ENCODE measurements around the gene AMBRA1. TPM values are rescaled to one million over a fixed set of nuclear protein-coding genes. Genes with fewer than 3 reads are reported as not detected.

Gene AMBRA1
- total RNA-seq, 1 donor from 2014 or later = 36.9 TPM

DNA sequence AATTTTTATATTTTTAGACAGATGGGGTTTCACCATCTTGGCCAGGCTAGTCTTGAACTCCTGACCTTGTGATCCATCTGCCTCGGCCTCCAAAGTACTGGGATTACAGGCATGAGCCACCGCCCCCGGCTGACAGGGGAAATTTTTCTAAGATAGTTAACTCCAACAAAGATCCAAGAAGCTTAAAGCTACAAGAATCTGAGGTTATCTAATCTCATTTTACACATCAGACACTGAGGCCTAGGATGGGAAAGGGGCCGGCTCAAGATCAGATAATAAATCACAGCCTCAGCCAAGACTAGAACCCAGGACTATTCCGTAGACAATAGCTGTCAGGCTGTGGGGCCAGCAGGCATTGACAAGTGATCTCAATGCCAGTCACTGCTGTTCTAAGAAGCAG lies 94.0 kb downstream of the AMBRA1 start:
- Mint-ChIP-seq H3K9me3 (ENCODE audit: unreplicated experiment) (no peaks in the 10 kb centered on the region), H3K27ac (ENCODE audit: unreplicated experiment) (no peak overlapping the region), H3K4me3 (ENCODE audit: unreplicated experiment) (no peak overlapping the region), H3K36me3 (ENCODE audit: low read depth, unreplicated experiment) (no peaks in the 10 kb centered on the region), H3K4me1 (ENCODE audit: unreplicated experiment) (peaks cover 6% of the 10 kb centered on the region), H3K27me3 (ENCODE audit: unreplicated experiment) (no peaks in the 10 kb centered on the region)
- no peak for DNase-seq (ENCODE audit: low spot score)
- TF ChIP-seq, protein P1, sequence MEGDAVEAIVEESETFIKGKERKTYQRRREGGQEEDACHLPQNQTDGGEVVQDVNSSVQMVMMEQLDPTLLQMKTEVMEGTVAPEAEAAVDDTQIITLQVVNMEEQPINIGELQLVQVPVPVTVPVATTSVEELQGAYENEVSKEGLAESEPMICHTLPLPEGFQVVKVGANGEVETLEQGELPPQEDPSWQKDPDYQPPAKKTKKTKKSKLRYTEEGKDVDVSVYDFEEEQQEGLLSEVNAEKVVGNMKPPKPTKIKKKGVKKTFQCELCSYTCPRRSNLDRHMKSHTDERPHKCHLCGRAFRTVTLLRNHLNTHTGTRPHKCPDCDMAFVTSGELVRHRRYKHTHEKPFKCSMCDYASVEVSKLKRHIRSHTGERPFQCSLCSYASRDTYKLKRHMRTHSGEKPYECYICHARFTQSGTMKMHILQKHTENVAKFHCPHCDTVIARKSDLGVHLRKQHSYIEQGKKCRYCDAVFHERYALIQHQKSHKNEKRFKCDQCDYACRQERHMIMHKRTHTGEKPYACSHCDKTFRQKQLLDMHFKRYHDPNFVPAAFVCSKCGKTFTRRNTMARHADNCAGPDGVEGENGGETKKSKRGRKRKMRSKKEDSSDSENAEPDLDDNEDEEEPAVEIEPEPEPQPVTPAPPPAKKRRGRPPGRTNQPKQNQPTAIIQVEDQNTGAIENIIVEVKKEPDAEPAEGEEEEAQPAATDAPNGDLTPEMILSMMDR (IDR thresholded peaks at IDR 0.05; ENCODE audit: unreplicated experiment) = no peak

GRCh38 chr11:46498968-46499367 lies 94.9 kb downstream of the AMBRA1 start:
- Mint-ChIP-seq H3K36me3 (ENCODE audit: low read depth, unreplicated experiment) (no peaks in the 10 kb centered on the region), H3K9me3 (ENCODE audit: unreplicated experiment) (no peaks in the 10 kb centered on the region), H3K4me1 (ENCODE audit: unreplicated experiment) (no peaks in the 10 kb centered on the region), H3K27me3 (ENCODE audit: unreplicated experiment) (no peaks in the 10 kb centered on the region), H3K27ac (ENCODE audit: unreplicated experiment) (no peak overlapping the region), H3K4me3 (ENCODE audit: unreplicated experiment) (no peak overlapping the region)
- TF ChIP-seq, protein P1 (IDR thresholded peaks at IDR 0.05; ENCODE audit: unreplicated experiment) = no peak
- DNase-seq (ENCODE audit: low spot score) = no peak

- H3K36me3 Mint-ChIP-seq (ENCODE audit: low read depth, unreplicated experiment) = peaks cover 6% of the 10 kb centered on the region
- no peak overlapping the region for H3K4me3 Mint-ChIP-seq (ENCODE audit: unreplicated experiment)
- no peaks in the 10 kb centered on the region for H3K27me3 Mint-ChIP-seq (ENCODE audit: unreplicated experiment)
- DNase-seq (ENCODE audit: low spot score) = no peak
- no peak overlapping the region for H3K27ac Mint-ChIP-seq (ENCODE audit: unreplicated experiment)
- no peaks in the 10 kb centered on the region for H3K9me3 Mint-ChIP-seq (ENCODE audit: unreplicated experiment)
- TF ChIP-seq, protein P1 (IDR thresholded peaks at IDR 0.05; ENCODE audit: unreplicated experiment) = no peak
- peaks cover 2% of the 10 kb centered on the region for H3K4me1 Mint-ChIP-seq (ENCODE audit: unreplicated experiment)
Measured at GRCh38 chr11:46498179-46498578, 95.6 kb downstream of the AMBRA1 start.

DNA sequence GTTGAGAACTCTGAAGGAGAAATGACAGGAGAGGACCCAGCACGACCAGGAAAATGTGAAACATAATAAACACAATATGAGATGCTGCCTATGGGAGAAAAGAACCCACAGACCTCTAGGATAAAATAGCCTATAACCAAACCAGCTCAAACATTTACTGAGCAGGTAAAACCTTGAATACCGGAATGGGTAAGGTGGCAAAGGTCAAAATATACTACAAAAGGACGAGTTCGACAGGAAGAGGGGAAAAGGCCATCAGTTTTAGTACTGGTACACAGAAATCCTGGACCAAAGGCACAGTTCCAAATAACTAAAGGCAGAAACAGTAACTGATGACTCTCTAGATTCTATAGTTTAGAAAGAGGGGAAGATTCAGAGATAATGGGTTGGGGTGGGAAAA lies 96.3 kb downstream of the AMBRA1 start:
- H3K9me3 Mint-ChIP-seq (ENCODE audit: unreplicated experiment) = no peaks in the 10 kb centered on the region
- no peak overlapping the region for H3K27ac Mint-ChIP-seq (ENCODE audit: unreplicated experiment)

GRCh38 chr11:46493791-46494190 lies 100.0 kb downstream of the AMBRA1 start:
- Mint-ChIP-seq H3K4me1 (ENCODE audit: unreplicated experiment) (peaks cover 12% of the 10 kb centered on the region), H3K9me3 (ENCODE audit: unreplicated experiment) (no peaks in the 10 kb centered on the region), H3K36me3 (ENCODE audit: low read depth, unreplicated experiment) (peaks cover 10% of the 10 kb centered on the region), H3K27me3 (ENCODE audit: unreplicated experiment) (peaks cover 4% of the 10 kb centered on the region), H3K4me3 (ENCODE audit: unreplicated experiment) (no peak overlapping the region), H3K27ac (ENCODE audit: unreplicated experiment) (peak overlapping the region; percentile 54)
- DNase-seq (ENCODE audit: low spot score) = no peak
- TF ChIP-seq, protein P1 (IDR thresholded peaks at IDR 0.05; ENCODE audit: unreplicated experiment) = no peak

More for the DNA sequence above, 96.3 kb downstream of the AMBRA1 start:
- Mint-ChIP-seq H3K4me1 (ENCODE audit: unreplicated experiment) (peaks cover 5% of the 10 kb centered on the region), H3K4me3 (ENCODE audit: unreplicated experiment) (no peak overlapping the region), H3K27me3 (ENCODE audit: unreplicated experiment) (no peaks in the 10 kb centered on the region), H3K36me3 (ENCODE audit: low read depth, unreplicated experiment) (peaks cover 6% of the 10 kb centered on the region)
- TF ChIP-seq, protein P1 (IDR thresholded peaks at IDR 0.05; ENCODE audit: unreplicated experiment) = no peak
- DNase-seq (ENCODE audit: low spot score) = no peak
